ENCODE results near the gene SLC25A44.
A peak's percentile ranks its signal among the peaks of the same experiment; 100 is the strongest.

SLC25A44 gene

GRCh38 chr1:156155756-156156510, 38.0 kb upstream of the SLC25A44 start:
- TF ChIP-seq, protein P1, sequence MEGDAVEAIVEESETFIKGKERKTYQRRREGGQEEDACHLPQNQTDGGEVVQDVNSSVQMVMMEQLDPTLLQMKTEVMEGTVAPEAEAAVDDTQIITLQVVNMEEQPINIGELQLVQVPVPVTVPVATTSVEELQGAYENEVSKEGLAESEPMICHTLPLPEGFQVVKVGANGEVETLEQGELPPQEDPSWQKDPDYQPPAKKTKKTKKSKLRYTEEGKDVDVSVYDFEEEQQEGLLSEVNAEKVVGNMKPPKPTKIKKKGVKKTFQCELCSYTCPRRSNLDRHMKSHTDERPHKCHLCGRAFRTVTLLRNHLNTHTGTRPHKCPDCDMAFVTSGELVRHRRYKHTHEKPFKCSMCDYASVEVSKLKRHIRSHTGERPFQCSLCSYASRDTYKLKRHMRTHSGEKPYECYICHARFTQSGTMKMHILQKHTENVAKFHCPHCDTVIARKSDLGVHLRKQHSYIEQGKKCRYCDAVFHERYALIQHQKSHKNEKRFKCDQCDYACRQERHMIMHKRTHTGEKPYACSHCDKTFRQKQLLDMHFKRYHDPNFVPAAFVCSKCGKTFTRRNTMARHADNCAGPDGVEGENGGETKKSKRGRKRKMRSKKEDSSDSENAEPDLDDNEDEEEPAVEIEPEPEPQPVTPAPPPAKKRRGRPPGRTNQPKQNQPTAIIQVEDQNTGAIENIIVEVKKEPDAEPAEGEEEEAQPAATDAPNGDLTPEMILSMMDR (IDR thresholded peaks at IDR 0.05; ENCODE audit: low read depth, low read length, missing control alignments): no peak
- no peak for DNase-seq (ENCODE audit: extremely low read depth, low read depth)
- no peak overlapping the region for H3K4me3 ChIP-seq (replicated peaks; ENCODE audit: low read depth, low read length)

- TF ChIP-seq, protein P1 (IDR thresholded peaks at IDR 0.05; ENCODE audit: low read depth, low read length, missing control alignments): no peak
- DNase-seq (ENCODE audit: extremely low read depth, low read depth): no peak
- H3K4me3 ChIP-seq (replicated peaks; ENCODE audit: low read depth, low read length): no peak overlapping the region
Observed at GRCh38 chr1:156157506-156157905, 36.4 kb upstream of the SLC25A44 start.

GRCh38 chr1:156157966-156158365, 35.9 kb upstream of the SLC25A44 start:
- H3K4me3 ChIP-seq (replicated peaks; ENCODE audit: low read depth, low read length): no peak overlapping the region
- TF ChIP-seq, protein P1 (IDR thresholded peaks at IDR 0.05; ENCODE audit: low read depth, low read length, missing control alignments): no peak
- no peak for DNase-seq (ENCODE audit: extremely low read depth, low read depth)

DNA sequence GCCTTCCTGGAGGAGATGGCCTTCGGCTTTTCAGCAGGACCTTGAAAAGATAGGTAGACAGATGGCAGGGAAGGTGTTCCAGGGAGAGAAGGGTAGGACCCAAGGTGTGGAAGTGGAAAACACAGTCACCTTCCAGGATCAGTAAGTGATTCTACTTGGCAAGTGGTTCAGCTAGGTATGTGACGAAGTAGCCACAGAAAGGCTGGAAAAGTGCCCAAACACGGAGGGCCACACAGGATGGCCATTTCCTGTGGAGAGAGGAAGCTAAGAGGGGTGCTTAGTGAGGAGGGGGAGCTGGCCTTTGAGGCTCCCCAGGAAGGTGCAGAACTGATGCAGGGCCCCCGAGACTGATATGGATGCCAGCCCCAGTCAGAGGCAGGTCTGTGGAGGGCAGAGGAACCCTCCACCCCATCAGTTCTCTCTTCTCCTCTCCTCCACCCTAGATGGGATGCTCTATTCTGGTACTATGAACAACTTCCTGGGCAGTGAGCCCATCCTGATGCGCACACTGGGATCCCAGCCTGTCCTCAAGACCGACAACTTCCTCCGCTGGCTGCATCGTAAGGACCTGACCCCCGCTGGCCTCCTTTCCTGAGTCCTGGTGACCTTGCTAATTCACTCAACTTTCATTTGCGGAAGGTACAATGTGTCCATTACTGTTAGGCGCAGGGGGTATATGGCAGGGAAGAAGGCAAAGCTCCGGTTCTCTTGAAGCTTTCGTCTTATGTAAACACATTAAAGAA, 33.7 kb upstream of the SLC25A44 start:
- DNase-seq (ENCODE audit: extremely low read depth, low read depth): no peak
- H3K4me3 ChIP-seq (replicated peaks; ENCODE audit: low read depth, low read length): peak overlapping the region; percentile 27
- TF ChIP-seq, protein P1 (IDR thresholded peaks at IDR 0.05; ENCODE audit: low read depth, low read length, missing control alignments): no peak

GRCh38 chr1:156160743-156161171, 33.1 kb upstream of the SLC25A44 start:
- DNase-seq (ENCODE audit: extremely low read depth, low read depth): no peak
- TF ChIP-seq, protein P1 (IDR thresholded peaks at IDR 0.05; ENCODE audit: low read depth, low read length, missing control alignments): no peak
- H3K4me3 ChIP-seq (replicated peaks; ENCODE audit: low read depth, low read length): peak overlapping the region; percentile 27

- no peak for DNase-seq (ENCODE audit: extremely low read depth, low read depth)
- TF ChIP-seq, protein P1 (IDR thresholded peaks at IDR 0.05; ENCODE audit: low read depth, low read length, missing control alignments): no peak
- H3K4me3 ChIP-seq (replicated peaks; ENCODE audit: low read depth, low read length): no peak overlapping the region
Observed at GRCh38 chr1:156162430-156163037, 31.4 kb upstream of the SLC25A44 start.

Data from HFF-Myc (cell line).